Mucosa of stomach (tissue), 1 donor: ENCODE measurements around the gene PEX7.
"Not testable (repeated sequence)": the region's sequence is repeated elsewhere in the genome, so short reads cannot be mapped to it uniquely, and the experiment has no call there.

Experiments used
- H3K27me3 ChIP-seq: one replicate; pipeline ENCODE4 v1.7.0; 2013; ENCODE audit warnings: mild to moderate bottlenecking, low read length; ENCODE audit not compliant: control insufficient read depth, insufficient read depth
- H3K36me3 ChIP-seq: one replicate; pipeline ENCODE4 v1.7.0; 2013; ENCODE audit warnings: low read length; ENCODE audit not compliant: control insufficient read depth, insufficient read depth
- H3K4me1 ChIP-seq: one replicate; pipeline ENCODE4 v1.7.0; 2013; ENCODE audit warnings: mild to moderate bottlenecking, low read length; ENCODE audit not compliant: control insufficient read depth, insufficient read depth
- H3K4me3 ChIP-seq: one replicate; pipeline ENCODE4 v1.7.0; 2013; ENCODE audit warnings: low read length
- H3K9ac ChIP-seq: one replicate; pipeline ENCODE4 v1.7.0; 2013; ENCODE audit warnings: mild to moderate bottlenecking, low read length, moderate library complexity
- H3K9me3 ChIP-seq: one replicate; pipeline ENCODE4 v1.7.0; 2013; ENCODE audit warnings: mild to moderate bottlenecking, low read length, moderate library complexity; ENCODE audit not compliant: control insufficient read depth
- donor health status: Pancreatic carcinoma.

PEX7 gene

GRCh38 chr6:136862662-136863061 lies 40.3 kb downstream of the PEX7 start:
- Histone ChIP-seq H3K4me3 (no peak overlapping the region), H3K9me3 (no peaks in the 10 kb centered on the region), H3K27me3 (no peaks in the 10 kb centered on the region), H3K9ac (no peak overlapping the region), H3K36me3 (no peaks in the 10 kb centered on the region), H3K4me1 (no peaks in the 10 kb centered on the region)

- H3K9me3 ChIP-seq: no peaks in the 10 kb centered on the region
- H3K9ac ChIP-seq: no peak overlapping the region
- no peaks in the 10 kb centered on the region for H3K4me1 ChIP-seq
- no peaks in the 10 kb centered on the region for H3K27me3 ChIP-seq
- no peaks in the 10 kb centered on the region for H3K36me3 ChIP-seq
- no peak overlapping the region for H3K4me3 ChIP-seq
Observed at GRCh38 chr6:136863752-136864151, 41.4 kb downstream of the PEX7 start.

GRCh38 chr6:136864676-136865075 lies 42.3 kb downstream of the PEX7 start:
- Histone ChIP-seq H3K36me3 (no peaks in the 10 kb centered on the region), H3K4me1 (no peaks in the 10 kb centered on the region), H3K9ac (no peak overlapping the region), H3K27me3 (no peaks in the 10 kb centered on the region), H3K4me3 (no peak overlapping the region), H3K9me3 (no peaks in the 10 kb centered on the region)

- Histone ChIP-seq H3K36me3 (no peaks in the 10 kb centered on the region), H3K9me3 (no peaks in the 10 kb centered on the region), H3K9ac (no peak overlapping the region), H3K27me3 (no peaks in the 10 kb centered on the region), H3K4me1 (no peaks in the 10 kb centered on the region), H3K4me3 (no peak overlapping the region)
Observed at GRCh38 chr6:136866872-136867416, 44.6 kb downstream of the PEX7 start.

GRCh38 chr6:136869451-136869850 lies 47.1 kb downstream of the PEX7 start:
- no peaks in the 10 kb centered on the region for H3K36me3 ChIP-seq
- no peaks in the 10 kb centered on the region for H3K27me3 ChIP-seq
- H3K9me3 ChIP-seq: no peaks in the 10 kb centered on the region
- H3K4me1 ChIP-seq: no peaks in the 10 kb centered on the region
- no peak overlapping the region for H3K9ac ChIP-seq
- no peak overlapping the region for H3K4me3 ChIP-seq

GRCh38 chr6:136873748-136874147 lies 51.4 kb downstream of the PEX7 start:
- H3K27me3 ChIP-seq: no peaks in the 10 kb centered on the region
- no peaks in the 10 kb centered on the region for H3K9me3 ChIP-seq
- no peaks in the 10 kb centered on the region for H3K4me1 ChIP-seq
- H3K4me3 ChIP-seq: no peak overlapping the region
- no peak overlapping the region for H3K9ac ChIP-seq
- no peaks in the 10 kb centered on the region for H3K36me3 ChIP-seq

GRCh38 chr6:136876469-136876868 lies 54.1 kb downstream of the PEX7 start:
- not testable (repeated sequence) for H3K27me3 ChIP-seq, H3K36me3 ChIP-seq, H3K4me3 ChIP-seq, H3K9ac ChIP-seq, H3K4me1 ChIP-seq, H3K9me3 ChIP-seq

GRCh38 chr6:136880748-136881460 lies 58.5 kb downstream of the PEX7 start:
- no peaks in the 10 kb centered on the region for H3K27me3 ChIP-seq
- no peaks in the 10 kb centered on the region for H3K4me1 ChIP-seq
- H3K9ac ChIP-seq: no peak overlapping the region
- H3K36me3 ChIP-seq: no peaks in the 10 kb centered on the region
- H3K9me3 ChIP-seq: no peaks in the 10 kb centered on the region
- H3K4me3 ChIP-seq: no peak overlapping the region

- H3K4me1 ChIP-seq: no peaks in the 10 kb centered on the region
- no peak overlapping the region for H3K9ac ChIP-seq
- H3K36me3 ChIP-seq: no peaks in the 10 kb centered on the region
- H3K4me3 ChIP-seq: no peak overlapping the region
- no peaks in the 10 kb centered on the region for H3K9me3 ChIP-seq
- H3K27me3 ChIP-seq: no peaks in the 10 kb centered on the region
Observed at GRCh38 chr6:136886091-136886490, 63.7 kb downstream of the PEX7 start.

GRCh38 chr6:136887953-136888352 lies 65.6 kb downstream of the PEX7 start:
- Histone ChIP-seq H3K4me3 (no peak overlapping the region), H3K27me3 (no peaks in the 10 kb centered on the region), H3K4me1 (no peaks in the 10 kb centered on the region), H3K36me3 (no peaks in the 10 kb centered on the region), H3K9ac (no peak overlapping the region), H3K9me3 (no peaks in the 10 kb centered on the region)

GRCh38 chr6:136889271-136890193 lies 67.1 kb downstream of the PEX7 start:
- Histone ChIP-seq H3K9ac (no peak overlapping the region), H3K27me3 (no peaks in the 10 kb centered on the region), H3K36me3 (no peaks in the 10 kb centered on the region), H3K4me1 (no peaks in the 10 kb centered on the region), H3K9me3 (no peaks in the 10 kb centered on the region), H3K4me3 (no peak overlapping the region)

- Histone ChIP-seq H3K36me3 (no peaks in the 10 kb centered on the region), H3K9ac (no peak overlapping the region), H3K4me3 (no peak overlapping the region), H3K9me3 (no peaks in the 10 kb centered on the region), H3K4me1 (no peaks in the 10 kb centered on the region), H3K27me3 (no peaks in the 10 kb centered on the region)
Observed at GRCh38 chr6:136890194-136890839, 67.9 kb downstream of the PEX7 start.
